Psoas muscle (tissue), 8 donors: ENCODE data around the gene USP54. TPM values are rescaled to one million over a fixed set of nuclear protein-coding genes. Genes with fewer than 3 reads are reported as not detected.

ENCODE experiments used
- ATAC-seq, 4 donors: fragments of 200-7000 bp; cut with Tn5 transposase; one replicate each; pipeline ENCODE4 v1.9.1; 2020; ENCODE audit warnings: moderate library complexity in 3 of 4, mild to moderate bottlenecking in 2 of 4
- DNase-seq, 2 donors: peaks; one replicate each; pipeline ENCODE4 v3.0.0-alpha.2; 2020
- H3K27ac ChIP-seq: fragments of 200-600 bp; one replicate; pipeline ENCODE4 v1.8.0; 2022
- H3K27me3 ChIP-seq, 3 donors: fragments of 200-600 bp in 1 of 3; one replicate each; pipeline versions ENCODE4 v1.6.1 to v1.8.0; 2013 to 2022; ENCODE audit warnings: low read length in 2 of 3, mild to moderate bottlenecking in 2 of 3, moderate library complexity in 1 of 3; ENCODE audit not compliant: insufficient read depth in 3 of 3
- H3K36me3 ChIP-seq, 2 donors: fragments of 200-600 bp in 1 of 2; one replicate each; pipeline versions ENCODE4 v1.6.1 to v1.8.0; 2013 to 2022; ENCODE audit warnings: low read depth in 1 of 2, mild to moderate bottlenecking in 1 of 2, moderate library complexity in 1 of 2; ENCODE audit not compliant: insufficient read depth in 1 of 2
- H3K4me1 ChIP-seq: fragments of 200-600 bp; one replicate; pipeline ENCODE4 v1.8.0; 2022
- H3K4me3 ChIP-seq: fragments of 200-600 bp; one replicate; pipeline ENCODE4 v1.8.0; 2022; ENCODE audit warnings: mild to moderate bottlenecking
- H3K9me3 ChIP-seq: fragments of 200-600 bp; one replicate; pipeline ENCODE4 v1.8.0; 2022
- CTCF ChIP-seq: fragments of 200-600 bp; IDR thresholded peaks from one replicate; pipeline ENCODE4 v1.8.0; 2022; ENCODE audit warnings: antibody characterized with exemption
- WGBS, 3 donors: extraction: QIAGEN DNeasy Blood & Tissue Kit; methylation state at CpG; one replicate each; pipeline versions ENCODE4 v1.1.6 to v1.1.7; 2013; 5-methylcytosine and 5-hydroxymethylcytosine counted together
- intact Hi-C, 2 donors: fragments of 100-400 bp; cut with DNase I; formaldehyde crosslinking; loops; one replicate each; pipeline versions ENCODE4 v1.11.0 to v1.14.2; 2022
- polyA plus RNA-seq, 3 donors: library from polyadenylated mRNA; stranded (reverse); fragments of 200-250 nt; gene quantifications; one replicate each; pipeline ENCODE4 v1.2.3, GENCODE V29; 2013
- total RNA-seq, 4 donors: library from RNA; stranded (reverse); fragmentation: NEBNext Ultra II Directional in 2 of 4; extraction: Animal tissue kit (Norgen Biotek cat#: 25700) in 2 of 4; gene quantifications; one replicate each; pipeline versions ENCODE4 v1.2.1 to v1.2.4, GENCODE V29; 2021 to 2023
- donor health status: healthy with polysubstance abuse.
- donor health status: DM: no; HTN: no; CAD: no; lungs with moderate emphysema.
- donor health status: Bipolar disorder and iron deficiency.
- donor health status: healthy.
- donor health status: DM: yes; HTN: yes; CAD: no.
- donor health status: DM: no; HTN: no; CAD: no.
- donor health status: DM: no; HTN: no; CAD: no.
- donor health status: DM: yes; HTN: yes; CAD: no.

USP54 gene
- total and polyA plus RNA-seq, 7 donors, result 32.6 to 216 (median 65.9) TPM

- no peak for TF ChIP-seq CTCF
- ATAC-seq (no peak), DNase-seq (no peak)
- Histone ChIP-seq H3K4me3 (no peak overlapping the region), H3K4me1 (no peaks in the 10 kb centered on the region), H3K9me3 (no peaks in the 10 kb centered on the region), H3K27me3 (no peaks in the 10 kb centered on the region), H3K36me3 (no peaks in the 10 kb centered on the region), H3K27ac (no peak overlapping the region)
- intact Hi-C loops, result no loop called here
- WGBS, 3 donors, result 91 to 93% (median 92%) methylated on average over 3 of the region's 3 CpGs
Measured at GRCh38 chr10:73614720-73615119, 23.6 kb upstream of the USP54 start.

GRCh38 chr10:73609116-73609515 lies 18.0 kb upstream of the USP54 start:
- no peak for TF ChIP-seq CTCF
- 88 to 89% (median 88%) methylated on average over 4 of the region's 4 CpGs for WGBS, 3 donors
- intact Hi-C loops, result no loop called here

GRCh38 chr10:73601486-73601921 lies 10.4 kb upstream of the USP54 start:
- H3K4me3 ChIP-seq, result peak overlapping the region; percentile 46
- DNase-seq, result no peak
- no peaks in the 10 kb centered on the region for H3K9me3 ChIP-seq
- H3K4me1 ChIP-seq, result peaks cover 13% of the 10 kb centered on the region
- intact Hi-C loops, result no loop called here
- H3K36me3 ChIP-seq, result no peaks in the 10 kb centered on the region
- 16 to 30% (median 18%) methylated on average over 3 of the region's 3 CpGs for WGBS, 3 donors
- peak overlapping the region; percentile 79 for H3K27ac ChIP-seq
- H3K27me3 ChIP-seq, result no peaks in the 10 kb centered on the region
- no peak for TF ChIP-seq CTCF
- ATAC-seq, result peak; percentile 81 to 96 (median 86)

More at GRCh38 chr10:73609116-73609515, 18.0 kb upstream of the USP54 start:
- Histone ChIP-seq H3K4me3 (no peak overlapping the region), H3K27ac (no peak overlapping the region), H3K36me3 (no peaks in the 10 kb centered on the region), H3K27me3 (no peaks in the 10 kb centered on the region), H3K9me3 (no peaks in the 10 kb centered on the region), H3K4me1 (peaks cover 3% of the 10 kb centered on the region)
- DNase-seq (no peak), ATAC-seq (no peak)

- Histone ChIP-seq H3K4me3 (no peak overlapping the region), H3K27me3 (no peaks in the 10 kb centered on the region), H3K9me3 (no peaks in the 10 kb centered on the region), H3K4me1 (peaks cover 16% of the 10 kb centered on the region), H3K27ac (no peak overlapping the region), H3K36me3 (no peaks in the 10 kb centered on the region)
- no peak for DNase-seq
- no peak for TF ChIP-seq CTCF
- WGBS, 3 donors, result 96 to 100% (median 97%) methylated on average over 1 of the region's 1 CpG
- no peak for ATAC-seq
- intact Hi-C loops, result no loop called here
Measured at GRCh38 chr10:73597346-73597745, 6.2 kb upstream of the USP54 start.

- H3K4me3 ChIP-seq, result no peak overlapping the region
- H3K4me1 ChIP-seq, result peaks cover 27% of the 10 kb centered on the region
- no peaks in the 10 kb centered on the region for H3K36me3 ChIP-seq
- DNase-seq (no peak), ATAC-seq (no peak)
- H3K9me3 ChIP-seq, result no peaks in the 10 kb centered on the region
- 75 to 86% (median 79%) methylated on average over 5 of the region's 5 CpGs for WGBS, 3 donors
- intact Hi-C loops, result loop anchor here in 1 of 2 donors (5.0 kb wide), 1 partner anchor 33 kb away; no protein-coding TSS in a partner anchor
- H3K27me3 ChIP-seq, result no peaks in the 10 kb centered on the region
- H3K27ac ChIP-seq, result no peak overlapping the region
- TF ChIP-seq CTCF, result no peak
Measured at GRCh38 chr10:73593812-73594211, 2.7 kb upstream of the USP54 start.
